ENCODE data around the gene PLA2G3. TPM values are rescaled to one million over a fixed set of nuclear protein-coding genes. Genes with fewer than 3 reads are reported as not detected.

The PLA2G3 gene
- total RNA-seq, 2 donors from 2014 or later = 0.57 to 0.88 TPM

- no peak for TF ChIP-seq CTCF (IDR thresholded peaks at IDR 0.05)
- Histone ChIP-seq H3K9ac (ENCODE audit: low read depth in 2 of 2, low read length in 2 of 2) (no peak overlapping the region), H3K9me3 (no peaks in the 10 kb centered on the region), H3K4me1 (no peaks in the 10 kb centered on the region), H3K4me3 (no peak overlapping the region), H3K36me3 (peaks cover 10% of the 10 kb centered on the region), H3K27me3 (no peaks in the 10 kb centered on the region), H3K27ac (peak overlapping the region; percentile 44)
- no peak for DNase-seq
- intact Hi-C loops (cut with DNase I) = no loop called here
Observed at GRCh38 chr22:31092161-31092560, 48.1 kb downstream of the PLA2G3 start.

GRCh38 chr22:31091106-31091975 lies 49.0 kb downstream of the PLA2G3 start:
- Histone ChIP-seq H3K9ac (ENCODE audit: low read depth in 2 of 2, low read length in 2 of 2) (no peak overlapping the region), H3K9me3 (no peaks in the 10 kb centered on the region), H3K4me1 (no peaks in the 10 kb centered on the region), H3K27me3 (no peaks in the 10 kb centered on the region), H3K27ac (peak overlapping the region; percentile 44), H3K4me3 (no peak overlapping the region), H3K36me3 (peaks cover 8% of the 10 kb centered on the region)
- no peak for DNase-seq
- intact Hi-C loops (cut with DNase I) = no loop called here
- TF ChIP-seq CTCF (IDR thresholded peaks at IDR 0.05) = no peak

- intact Hi-C loops (cut with DNase I) = no loop called here
- peaks cover under 1% of the 10 kb centered on the region for H3K4me1 ChIP-seq
- TF ChIP-seq CTCF (IDR thresholded peaks at IDR 0.05) = no peak
- H3K9ac ChIP-seq (ENCODE audit: low read depth in 2 of 2, low read length in 2 of 2) = no peak overlapping the region
- H3K4me3 ChIP-seq = no peak overlapping the region
- no peaks in the 10 kb centered on the region for H3K27me3 ChIP-seq
- no peak for DNase-seq
- H3K36me3 ChIP-seq = peaks cover 5% of the 10 kb centered on the region
- peak overlapping the region; percentile 44 for H3K27ac ChIP-seq
- H3K9me3 ChIP-seq = no peaks in the 10 kb centered on the region
Observed at GRCh38 chr22:31090217-31091085, 49.9 kb downstream of the PLA2G3 start.

GRCh38 chr22:31089160-31090100 lies 50.9 kb downstream of the PLA2G3 start:
- DNase-seq = peak; percentile 42
- no peaks in the 10 kb centered on the region for H3K27me3 ChIP-seq
- peak overlapping the region in 1 of 2 donors; percentile 45 for H3K9ac ChIP-seq (ENCODE audit: low read depth in 2 of 2, low read length in 2 of 2)
- H3K4me3 ChIP-seq = no peak overlapping the region
- H3K9me3 ChIP-seq = no peaks in the 10 kb centered on the region
- peak overlapping the region; percentile 27 for H3K27ac ChIP-seq
- peaks cover 4% of the 10 kb centered on the region for H3K4me1 ChIP-seq
- peaks cover 5% of the 10 kb centered on the region for H3K36me3 ChIP-seq
- intact Hi-C loops (cut with DNase I) = no loop called here
- peak; percentile 72 for TF ChIP-seq CTCF (IDR thresholded peaks at IDR 0.05)

Measured in colonic mucosa (tissue), 4 donors.